GM12874 (cell line): ENCODE measurements around the gene DAGLB.

ENCODE experiments used
- CTCF ChIP-seq: IDR thresholded peaks from 2 replicates; pipeline ENCODE4 v1.5.1; 2011; ENCODE audit warnings: low read depth, mild to moderate bottlenecking, control low read depth, low read length, moderate library complexity; ENCODE audit not compliant: insufficient read depth

DAGLB gene

GRCh38 chr7:6401536-6401935 lies 46.2 kb downstream of the DAGLB start:
- no peak for TF ChIP-seq CTCF

GRCh38 chr7:6399351-6399750 lies 48.4 kb downstream of the DAGLB start:
- TF ChIP-seq CTCF: no peak

GRCh38 chr7:6398943-6399342 lies 48.8 kb downstream of the DAGLB start:
- no peak for TF ChIP-seq CTCF

GRCh38 chr7:6395898-6396595 lies 51.7 kb downstream of the DAGLB start:
- TF ChIP-seq CTCF: no peak

- TF ChIP-seq CTCF: no peak
Observed at GRCh38 chr7:6394114-6394513, 53.6 kb downstream of the DAGLB start.

GRCh38 chr7:6393667-6394056 lies 54.1 kb downstream of the DAGLB start:
- no peak for TF ChIP-seq CTCF

GRCh38 chr7:6392712-6393666 lies 54.8 kb downstream of the DAGLB start:
- TF ChIP-seq CTCF: no peak
